ENCODE data around the gene RAB27A. TPM values are rescaled to one million over a fixed set of nuclear protein-coding genes. Genes with fewer than 3 reads are reported as not detected.

The RAB27A gene
- total RNA-seq, 4 donors from 2014 or later = 8.3 to 30.8 (median 18.2) TPM

DNA sequence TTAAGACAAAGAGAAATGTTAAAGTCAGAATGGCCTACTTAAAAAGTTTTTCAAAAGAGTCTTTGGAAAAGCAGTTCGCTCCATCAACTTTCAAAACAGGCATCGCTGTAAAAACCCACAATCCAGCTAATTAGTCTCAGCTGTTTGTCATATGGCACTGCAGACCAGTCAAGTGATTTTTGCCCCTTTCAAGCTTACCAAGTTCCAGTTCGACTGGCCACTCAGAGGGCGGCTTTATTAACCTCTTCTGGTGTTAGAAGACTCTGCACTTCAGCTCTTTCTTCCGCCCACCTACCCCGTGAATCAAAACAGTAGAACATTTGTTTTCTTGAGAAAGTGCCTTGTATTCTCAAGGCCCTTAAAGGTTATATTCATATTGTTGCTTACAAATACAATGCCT, 19.3 kb downstream of the RAB27A start:
- Histone ChIP-seq H3K4me1 (peaks cover 0 to 4% (median 0%) of the 10 kb centered on the region in 4 donors), H3K36me3 (no peaks in the 10 kb centered on the region), H3K27me3 (no peaks in the 10 kb centered on the region), H3K4me3 (no peak overlapping the region), H3K9me3 (no peaks in the 10 kb centered on the region), H3K27ac (peak overlapping the region in 1 of 4 donors; percentile 27)
- TF ChIP-seq, protein P1, sequence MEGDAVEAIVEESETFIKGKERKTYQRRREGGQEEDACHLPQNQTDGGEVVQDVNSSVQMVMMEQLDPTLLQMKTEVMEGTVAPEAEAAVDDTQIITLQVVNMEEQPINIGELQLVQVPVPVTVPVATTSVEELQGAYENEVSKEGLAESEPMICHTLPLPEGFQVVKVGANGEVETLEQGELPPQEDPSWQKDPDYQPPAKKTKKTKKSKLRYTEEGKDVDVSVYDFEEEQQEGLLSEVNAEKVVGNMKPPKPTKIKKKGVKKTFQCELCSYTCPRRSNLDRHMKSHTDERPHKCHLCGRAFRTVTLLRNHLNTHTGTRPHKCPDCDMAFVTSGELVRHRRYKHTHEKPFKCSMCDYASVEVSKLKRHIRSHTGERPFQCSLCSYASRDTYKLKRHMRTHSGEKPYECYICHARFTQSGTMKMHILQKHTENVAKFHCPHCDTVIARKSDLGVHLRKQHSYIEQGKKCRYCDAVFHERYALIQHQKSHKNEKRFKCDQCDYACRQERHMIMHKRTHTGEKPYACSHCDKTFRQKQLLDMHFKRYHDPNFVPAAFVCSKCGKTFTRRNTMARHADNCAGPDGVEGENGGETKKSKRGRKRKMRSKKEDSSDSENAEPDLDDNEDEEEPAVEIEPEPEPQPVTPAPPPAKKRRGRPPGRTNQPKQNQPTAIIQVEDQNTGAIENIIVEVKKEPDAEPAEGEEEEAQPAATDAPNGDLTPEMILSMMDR (IDR thresholded peaks at IDR 0.05) = no peak
- TF ChIP-seq POLR2A (IDR thresholded peaks at IDR 0.05) = no peak
- DNase-seq = no peak

DNA sequence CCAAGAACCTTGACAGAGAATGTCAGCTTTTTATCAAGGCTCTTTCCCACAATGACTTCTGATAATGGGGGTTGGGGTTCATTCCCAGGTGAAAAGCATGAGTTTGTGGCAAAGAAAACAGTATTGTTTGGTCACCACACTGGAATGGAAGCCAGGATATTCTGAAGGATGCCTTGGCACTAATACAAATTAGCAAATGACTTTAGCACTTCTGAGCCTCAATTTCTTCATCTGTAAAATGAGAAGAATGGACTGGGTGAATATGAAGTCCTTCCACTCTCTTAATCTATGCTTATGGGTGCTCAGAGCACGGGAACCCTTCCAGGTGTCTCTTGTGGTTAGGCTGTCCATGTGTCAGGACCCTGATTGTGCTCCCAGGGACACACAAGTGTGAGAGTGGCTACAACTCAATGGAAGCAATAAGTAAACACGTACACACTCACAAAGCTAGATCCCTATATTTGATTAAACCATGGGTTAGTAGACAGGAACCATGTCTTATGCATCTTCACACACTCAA, 21.4 kb downstream of the RAB27A start:
- Histone ChIP-seq H3K27me3 (no peaks in the 10 kb centered on the region), H3K27ac (peak overlapping the region in 3 of 4 donors; percentile 28 to 70 (median 56)), H3K4me3 (no peak overlapping the region), H3K9me3 (no peaks in the 10 kb centered on the region), H3K4me1 (peaks cover 0 to 4% (median 0%) of the 10 kb centered on the region in 4 donors), H3K36me3 (no peaks in the 10 kb centered on the region)
- DNase-seq = no peak
- no peak for TF ChIP-seq POLR2A (IDR thresholded peaks at IDR 0.05)
- TF ChIP-seq, protein P1 (IDR thresholded peaks at IDR 0.05) = no peak

DNA sequence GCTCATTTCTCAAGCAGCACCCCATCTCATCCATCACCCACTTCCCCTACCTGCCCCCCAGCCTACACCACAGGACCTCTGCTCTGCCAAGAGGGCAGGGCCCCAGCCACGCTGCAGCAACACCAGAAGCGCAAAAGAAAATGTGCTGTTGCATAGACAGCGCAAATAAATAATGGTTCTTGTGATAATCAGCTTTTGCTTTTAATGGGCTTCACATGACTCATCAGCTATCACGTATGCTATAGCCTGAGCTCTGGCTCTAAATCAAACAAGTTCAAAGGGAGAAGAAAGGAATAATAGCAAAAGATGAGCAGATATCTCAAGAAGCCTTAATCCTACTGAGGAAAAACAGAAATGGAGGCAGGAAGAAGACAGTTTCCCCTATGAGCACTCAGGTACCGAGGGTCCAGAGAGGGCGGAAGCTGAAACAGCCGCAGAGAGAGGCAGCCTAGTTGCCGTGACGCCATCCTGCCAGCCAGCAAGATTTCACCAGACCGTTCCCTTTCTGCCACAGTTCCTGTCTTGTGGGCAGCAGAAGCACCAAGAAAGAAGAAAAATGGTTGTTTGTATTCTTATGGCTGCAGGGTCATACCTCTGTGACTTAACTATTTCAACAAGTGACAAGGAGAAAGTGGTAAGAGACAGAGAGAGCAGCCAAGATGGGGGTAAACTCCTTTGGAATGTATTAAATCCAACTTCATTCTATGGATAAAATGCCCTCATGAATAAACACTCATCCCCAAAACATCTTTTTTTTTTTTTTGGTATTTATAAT, 22.0 kb downstream of the RAB27A start:
- H3K27ac ChIP-seq = peak overlapping the region; percentile 56 to 70 (median 64)
- TF ChIP-seq POLR2A (IDR thresholded peaks at IDR 0.05) = no peak
- TF ChIP-seq, protein P1 (IDR thresholded peaks at IDR 0.05) = no peak
- DNase-seq = peak in 2 of 3 donors; percentile 81 to 91
- H3K9me3 ChIP-seq = no peaks in the 10 kb centered on the region
- peak overlapping the region in 1 of 4 donors; percentile 15 for H3K4me3 ChIP-seq
- no peaks in the 10 kb centered on the region for H3K36me3 ChIP-seq
- H3K27me3 ChIP-seq = no peaks in the 10 kb centered on the region
- H3K4me1 ChIP-seq = peaks cover 0 to 4% (median 0%) of the 10 kb centered on the region in 4 donors

DNA sequence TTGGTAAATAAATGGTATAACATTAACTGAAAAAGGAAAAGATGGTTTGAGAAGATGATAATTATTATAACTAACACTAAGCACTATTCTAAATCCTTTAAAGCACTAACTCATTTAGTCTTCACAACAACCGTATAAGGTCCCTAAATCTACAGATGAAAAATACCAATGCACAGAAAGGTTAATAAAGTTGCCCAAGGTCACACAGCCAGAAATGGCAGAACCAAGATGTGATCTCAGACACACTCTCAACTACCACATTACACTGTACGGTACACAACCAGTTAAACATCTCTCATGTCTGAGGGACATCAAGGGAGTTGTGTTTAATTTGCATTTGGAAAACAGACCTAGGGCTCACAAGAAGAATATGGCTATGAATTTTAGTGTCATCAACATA, 23.1 kb downstream of the RAB27A start:
- H3K36me3 ChIP-seq = no peaks in the 10 kb centered on the region
- no peak for DNase-seq
- no peaks in the 10 kb centered on the region for H3K27me3 ChIP-seq
- TF ChIP-seq, protein P1 (IDR thresholded peaks at IDR 0.05) = no peak
- TF ChIP-seq POLR2A (IDR thresholded peaks at IDR 0.05) = no peak
- H3K4me1 ChIP-seq = peaks cover 0 to 4% (median 0%) of the 10 kb centered on the region in 4 donors
- H3K4me3 ChIP-seq = no peak overlapping the region
- no peaks in the 10 kb centered on the region for H3K9me3 ChIP-seq
- H3K27ac ChIP-seq = peak overlapping the region; percentile 56 to 70 (median 64)

DNA sequence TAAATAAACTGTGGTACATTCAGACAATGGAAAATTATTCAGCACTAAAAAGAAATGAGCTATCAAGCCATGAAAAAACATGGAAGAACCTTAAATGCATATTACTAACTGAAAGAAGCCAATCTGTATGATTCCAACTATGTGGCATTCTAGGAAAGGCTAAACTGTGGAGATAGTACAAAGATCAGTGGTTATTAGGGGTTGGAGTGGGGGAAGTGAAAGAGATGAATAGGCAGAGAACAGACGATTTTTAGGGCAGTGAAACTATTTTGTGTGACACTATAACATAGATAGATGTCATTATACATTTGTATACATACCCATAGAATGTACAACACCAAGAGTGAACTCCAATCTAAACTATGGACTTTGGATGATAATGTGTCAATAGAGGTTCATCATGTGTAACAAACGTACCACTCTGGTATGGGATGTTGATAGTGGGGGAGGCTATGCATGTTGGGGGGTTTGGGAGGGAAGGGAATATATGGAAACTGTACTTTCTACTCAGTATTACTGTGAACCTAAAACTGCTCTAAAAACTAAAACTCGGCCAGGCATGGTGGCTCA, 29.0 kb downstream of the RAB27A start:
- H3K9me3 ChIP-seq = no peaks in the 10 kb centered on the region
- no peaks in the 10 kb centered on the region for H3K27me3 ChIP-seq
- H3K4me1 ChIP-seq = peaks cover 0 to 14% (median 0%) of the 10 kb centered on the region in 4 donors
- TF ChIP-seq POLR2A (IDR thresholded peaks at IDR 0.05) = no peak
- TF ChIP-seq, protein P1 (IDR thresholded peaks at IDR 0.05) = no peak
- H3K36me3 ChIP-seq = no peaks in the 10 kb centered on the region
- DNase-seq = no peak
- no peak overlapping the region for H3K27ac ChIP-seq
- no peak overlapping the region for H3K4me3 ChIP-seq
